ENCODE data around the gene HEPHL1.

The HEPHL1 gene

DNA sequence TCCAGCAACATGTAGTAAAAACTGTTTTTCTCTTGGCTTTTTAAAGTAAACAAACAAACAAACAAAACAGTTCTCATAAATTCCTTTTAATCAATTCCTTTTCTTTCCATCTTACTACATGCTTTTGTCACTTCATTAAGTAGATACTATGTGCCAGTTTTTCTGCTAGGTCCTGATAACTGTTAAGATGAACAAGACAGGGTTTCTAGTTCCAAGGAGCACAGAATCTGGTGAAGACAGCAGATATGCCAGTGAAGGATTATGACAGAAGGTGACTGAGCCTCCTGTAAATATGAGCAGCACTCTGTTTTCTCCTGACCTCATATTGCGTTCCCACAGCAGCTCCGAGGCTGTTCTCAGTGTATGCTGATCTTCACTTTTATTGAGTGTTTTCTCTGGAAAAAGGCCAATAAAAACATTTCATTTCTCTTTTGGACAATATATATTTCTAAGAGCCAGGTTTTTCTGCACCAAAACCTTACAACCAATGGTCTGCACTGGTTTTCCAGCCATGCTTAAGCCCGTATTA lies 45.8 kb downstream of the HEPHL1 start:
- ChIA-PET CTCF (no interaction called here), POLR2A (no interaction called here)
- TF ChIP-seq CTCF (IDR thresholded peaks at IDR 0.05; ENCODE audit: control extremely low read depth, extremely low read depth, low read depth, missing control alignments) = no peak
- no peak for DNase-seq (ENCODE audit: extremely low spot score)

- TF ChIP-seq CTCF (IDR thresholded peaks at IDR 0.05; ENCODE audit: control extremely low read depth, extremely low read depth, low read depth, missing control alignments) = no peak
- ChIA-PET POLR2A (no interaction called here), CTCF (no interaction called here)
- no peak for DNase-seq (ENCODE audit: extremely low spot score)
Observed at GRCh38 chr11:94068764-94069163, 47.6 kb downstream of the HEPHL1 start.

DNA sequence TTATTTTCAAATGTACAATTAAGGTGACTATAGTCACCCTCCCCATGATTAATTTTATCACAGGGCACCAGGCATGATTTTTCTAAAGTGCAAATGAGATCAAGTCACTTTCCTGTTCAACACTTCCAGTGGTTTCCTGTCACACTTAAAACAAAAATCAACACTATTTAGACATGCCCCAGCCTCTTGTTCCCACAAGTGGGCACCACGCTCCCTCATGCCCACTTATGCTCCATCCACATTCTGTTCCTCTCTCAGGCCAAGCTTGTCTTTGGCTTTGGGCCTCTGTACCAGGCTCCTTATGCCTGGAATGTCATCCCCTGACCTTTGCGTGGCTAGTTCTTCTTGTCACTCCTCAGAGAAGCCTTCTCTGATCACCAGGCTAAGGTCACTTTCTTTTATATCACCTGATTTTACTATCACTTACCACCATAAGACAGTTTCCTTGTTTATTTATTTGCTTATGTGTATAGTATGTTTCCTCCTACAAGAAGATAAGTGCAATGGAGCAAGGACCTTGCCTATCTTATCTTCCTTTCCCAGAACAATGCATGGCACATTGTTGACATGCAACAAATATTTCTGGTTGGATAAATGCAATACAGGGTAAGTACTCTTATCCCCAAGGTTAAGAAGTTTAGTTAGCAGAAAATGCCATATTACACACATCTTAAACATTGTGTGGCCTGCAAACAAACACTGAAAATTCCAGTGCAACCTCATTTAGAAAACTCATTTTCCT lies 56.6 kb downstream of the HEPHL1 start:
- ChIA-PET CTCF (no interaction called here), POLR2A (no interaction called here)
- TF ChIP-seq CTCF (IDR thresholded peaks at IDR 0.05; ENCODE audit: control extremely low read depth, extremely low read depth, low read depth, missing control alignments) = no peak
- no peak for DNase-seq (ENCODE audit: extremely low spot score)

GRCh38 chr11:94084164-94084563 lies 63.0 kb downstream of the HEPHL1 start:
- POLR2A ChIA-PET = no interaction called here
- DNase-seq (ENCODE audit: extremely low spot score) = no peak
- TF ChIP-seq CTCF (IDR thresholded peaks at IDR 0.05; ENCODE audit: control extremely low read depth, extremely low read depth, low read depth, missing control alignments) = no peak
- CTCF ChIA-PET = no interaction called here

DNA sequence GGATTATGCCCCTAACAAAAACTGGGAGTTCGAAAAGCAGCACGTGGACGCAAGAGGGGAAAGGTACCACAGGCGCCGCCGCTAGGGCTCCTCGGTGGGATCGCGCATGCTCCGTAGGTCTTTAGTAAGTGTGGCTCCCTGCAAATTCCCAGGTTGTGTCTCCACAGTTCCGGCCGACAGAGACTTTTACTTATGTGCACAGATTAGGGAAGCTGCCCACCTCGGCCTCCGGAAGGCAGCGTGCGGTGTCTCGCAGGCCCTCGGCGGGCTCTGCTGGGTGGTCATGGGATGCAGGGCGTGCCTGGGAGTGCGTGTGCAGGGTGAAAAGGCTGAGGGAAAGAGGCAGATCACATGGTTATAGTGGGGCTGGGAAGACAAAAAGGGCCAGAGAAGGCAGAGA lies 67.8 kb downstream of the HEPHL1 start:
- ChIA-PET POLR2A (no interaction called here), CTCF (no interaction called here)
- TF ChIP-seq CTCF (IDR thresholded peaks at IDR 0.05; ENCODE audit: control extremely low read depth, extremely low read depth, low read depth, missing control alignments) = no peak

GRCh38 chr11:94089341-94089740 lies 68.2 kb downstream of the HEPHL1 start:
- TF ChIP-seq CTCF (IDR thresholded peaks at IDR 0.05; ENCODE audit: control extremely low read depth, extremely low read depth, low read depth, missing control alignments) = no peak
- ChIA-PET POLR2A (no interaction called here), CTCF (no interaction called here)
- DNase-seq (ENCODE audit: extremely low spot score) = no peak

More for the DNA sequence above, 67.8 kb downstream of the HEPHL1 start:
- no peak for DNase-seq (ENCODE audit: extremely low spot score)

All from GM10248 (cell line).